Gastrocnemius medialis (tissue), 4 donors: ENCODE measurements around the gene COX8A. TPM values are rescaled to one million over a fixed set of nuclear protein-coding genes. Genes with fewer than 3 reads are reported as not detected.

Experiments used
- ATAC-seq, 2 donors: fragments of 150-250 bp; one replicate each; pipeline ENCODE4 v1.9.1; 2016
- DNase-seq, 2 donors: peaks; one replicate each; pipeline ENCODE4 v3.0.0-alpha.2; 2019
- H3K27ac ChIP-seq, 4 donors: fragments of 200-600 bp; sonication (generic); 1 replicate in 1 of 4; 2 replicates in 3 of 4; pipeline ENCODE4 v1.5.1; 2016 to 2018; ENCODE audit warnings: mild to moderate bottlenecking in 2 of 4, moderate library complexity in 1 of 4
- H3K27me3 ChIP-seq, 3 donors: fragments of 200-600 bp; sonication (generic) in 2 of 3; 1 replicate in 1 of 3; 2 replicates in 2 of 3; pipeline versions ENCODE4 v1.5.1 to v1.6.0; 2016 to 2019; ENCODE audit warnings: mild to moderate bottlenecking in 1 of 3, moderate library complexity in 1 of 3
- H3K36me3 ChIP-seq, 2 donors: fragments of 200-600 bp; sonication (generic) in 1 of 2; one replicate each; pipeline ENCODE4 v1.5.1; 2017 to 2018
- H3K4me1 ChIP-seq, 2 donors: fragments of 200-600 bp; sonication (generic) in 1 of 2; one replicate each; pipeline ENCODE4 v1.5.1; 2016 to 2017; ENCODE audit warnings: mild to moderate bottlenecking in 2 of 2
- H3K4me3 ChIP-seq, 4 donors: fragments of 200-600 bp; sonication (generic) in 3 of 4; 1 replicate in 1 of 4; 2 replicates in 3 of 4; pipeline ENCODE4 v1.5.1; 2016 to 2019; ENCODE audit warnings: mild to moderate bottlenecking in 2 of 4
- H3K9me3 ChIP-seq, 3 donors: fragments of 200-600 bp; sonication (generic) in 2 of 3; 1 replicate in 1 of 3; 2 replicates in 2 of 3; pipeline ENCODE4 v1.5.1; 2016 to 2019
- POLR2A ChIP-seq, 2 donors: fragments of 450-650 bp; IDR thresholded peaks; one replicate each; pipeline ENCODE4 v1.6.1; 2017; ENCODE audit warnings: antibody characterized with exemption in 2 of 2, mild to moderate bottlenecking in 2 of 2, moderate library complexity in 2 of 2
- in situ Hi-C, 4 donors: fragments of 200-750 bp; cut with MboI; loops; one replicate each; pipeline versions ENCODE4 v1.15.0 to v1.8.0; 2017; ENCODE audit warnings: low sequenced_read_pairs in 4 of 4
- intact Hi-C: fragments of 100-400 bp; cut with DNase I; formaldehyde crosslinking; loops from one replicate; pipeline ENCODE4 v1.15.1; 2023; ENCODE audit warnings: low total_unique reads
- total RNA-seq, 4 donors: library from RNA; depleted of rRNA; stranded (reverse); fragments of >200 nt; gene quantifications; one replicate each; pipeline versions ENCODE4 v1.1.0 to v1.2.3, GENCODE V29; 2016
- TF ChIP-seq, protein P1 (sequence below), 5 experiments: fragments of 450-650 bp in 3 of 5; fragments of 200-600 bp in 2 of 5; sonication (generic) in 2 of 5; IDR thresholded peaks in 4 of 5; conservative IDR thresholded peaks in 1 of 5; 1 replicate in 4 of 5; 2 replicates in 1 of 5; pipeline ENCODE4 v1.5.1; 2016 to 2019; ENCODE audit warnings: antibody characterized with exemption in 5 of 5, mild to moderate bottlenecking in 3 of 5, moderate library complexity in 3 of 5

COX8A gene
- total RNA-seq, 4 donors from 2014 or later, result 812 to 1,326 (median 983) TPM

DNA sequence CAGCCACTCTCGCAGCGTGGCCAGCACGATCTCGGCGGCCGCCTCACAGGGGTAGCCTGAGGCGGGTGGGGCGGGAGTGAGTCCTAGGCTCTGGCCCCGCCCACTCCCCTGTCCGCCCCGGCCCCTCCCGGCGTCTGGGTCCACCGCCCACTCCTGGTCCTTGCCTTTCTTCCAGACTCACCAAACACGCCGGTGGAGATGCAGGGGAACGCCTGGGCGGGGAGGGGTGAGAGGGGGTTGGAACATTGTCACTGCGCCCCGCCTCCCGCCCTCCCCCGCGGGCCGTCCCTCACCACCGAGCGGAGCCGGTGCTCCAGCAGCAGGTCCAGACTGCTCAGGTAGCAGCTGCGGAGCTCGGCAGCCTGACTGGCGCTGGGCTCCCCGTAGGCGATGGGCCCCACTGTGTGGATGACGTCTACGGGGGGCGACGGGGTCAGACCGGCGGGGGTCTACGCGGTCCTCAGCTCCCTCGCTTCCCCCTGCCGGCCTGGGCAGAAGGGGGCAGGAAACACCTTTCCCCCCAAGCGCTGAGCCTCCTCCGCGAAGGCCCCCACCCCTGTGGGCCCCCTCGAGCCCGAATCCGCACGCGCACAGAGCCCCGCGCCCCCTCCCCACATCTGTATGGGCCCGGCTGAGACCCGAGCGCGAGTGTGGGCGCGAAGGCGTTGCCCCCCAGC lies 25.1 kb downstream of the COX8A start:
- H3K4me3 ChIP-seq, result peak overlapping the region in 1 of 4 donors; percentile 7
- no peak for DNase-seq
- intact Hi-C loops (loop anchor here (1.0 kb wide), 1 partner anchor 149 kb away; no protein-coding TSS in a partner anchor), in situ Hi-C loops (loop anchor here in 3 of 4 donors (5.0 to 10.0 kb wide), 2 partner anchors 145 to 148 kb away; no protein-coding TSS in a partner anchor)
- H3K9me3 ChIP-seq, result no peaks in the 10 kb centered on the region
- H3K36me3 ChIP-seq, result peaks cover 0 to 29% of the 10 kb centered on the region in 2 donors
- no peak for ATAC-seq
- H3K27ac ChIP-seq, result peak overlapping the region in 1 of 4 donors; percentile 51
- H3K27me3 ChIP-seq, result no peaks in the 10 kb centered on the region
- no peak for TF ChIP-seq POLR2A (IDR thresholded peaks at IDR 0.05)
- TF ChIP-seq, protein P1, sequence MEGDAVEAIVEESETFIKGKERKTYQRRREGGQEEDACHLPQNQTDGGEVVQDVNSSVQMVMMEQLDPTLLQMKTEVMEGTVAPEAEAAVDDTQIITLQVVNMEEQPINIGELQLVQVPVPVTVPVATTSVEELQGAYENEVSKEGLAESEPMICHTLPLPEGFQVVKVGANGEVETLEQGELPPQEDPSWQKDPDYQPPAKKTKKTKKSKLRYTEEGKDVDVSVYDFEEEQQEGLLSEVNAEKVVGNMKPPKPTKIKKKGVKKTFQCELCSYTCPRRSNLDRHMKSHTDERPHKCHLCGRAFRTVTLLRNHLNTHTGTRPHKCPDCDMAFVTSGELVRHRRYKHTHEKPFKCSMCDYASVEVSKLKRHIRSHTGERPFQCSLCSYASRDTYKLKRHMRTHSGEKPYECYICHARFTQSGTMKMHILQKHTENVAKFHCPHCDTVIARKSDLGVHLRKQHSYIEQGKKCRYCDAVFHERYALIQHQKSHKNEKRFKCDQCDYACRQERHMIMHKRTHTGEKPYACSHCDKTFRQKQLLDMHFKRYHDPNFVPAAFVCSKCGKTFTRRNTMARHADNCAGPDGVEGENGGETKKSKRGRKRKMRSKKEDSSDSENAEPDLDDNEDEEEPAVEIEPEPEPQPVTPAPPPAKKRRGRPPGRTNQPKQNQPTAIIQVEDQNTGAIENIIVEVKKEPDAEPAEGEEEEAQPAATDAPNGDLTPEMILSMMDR (IDR thresholded peaks at IDR 0.05 in 4 of 5, conservative IDR thresholded peaks at IDR 0.05 in 1 of 5), result no peak
- H3K4me1 ChIP-seq, result peaks cover 18 to 23% of the 10 kb centered on the region in 2 donors

- H3K36me3 ChIP-seq, result peaks cover 0 to 28% of the 10 kb centered on the region in 2 donors
- intact Hi-C loops (loop anchor here (1.0 kb wide), 1 partner anchor 148 kb away; no protein-coding TSS in a partner anchor), in situ Hi-C loops (loop anchor here in 2 of 4 donors (5.0 kb wide), 1 partner anchor 147 kb away; no protein-coding TSS in a partner anchor)
- H3K27ac ChIP-seq, result peak overlapping the region in 2 of 4 donors; percentile 39 to 51
- H3K27me3 ChIP-seq, result no peaks in the 10 kb centered on the region
- ATAC-seq, result peak; percentile 74 to 78
- DNase-seq, result no peak
- H3K4me1 ChIP-seq, result peaks cover 18 to 23% of the 10 kb centered on the region in 2 donors
- TF ChIP-seq, protein P1 (IDR thresholded peaks at IDR 0.05 in 4 of 5, conservative IDR thresholded peaks at IDR 0.05 in 1 of 5), result peak; percentile 71 to 94 (median 92)
- no peak for TF ChIP-seq POLR2A (IDR thresholded peaks at IDR 0.05)
- no peaks in the 10 kb centered on the region for H3K9me3 ChIP-seq
- peak overlapping the region; percentile 7 to 41 (median 33) for H3K4me3 ChIP-seq
Measured at GRCh38 chr11:64000026-64000739, 25.8 kb downstream of the COX8A start.

DNA sequence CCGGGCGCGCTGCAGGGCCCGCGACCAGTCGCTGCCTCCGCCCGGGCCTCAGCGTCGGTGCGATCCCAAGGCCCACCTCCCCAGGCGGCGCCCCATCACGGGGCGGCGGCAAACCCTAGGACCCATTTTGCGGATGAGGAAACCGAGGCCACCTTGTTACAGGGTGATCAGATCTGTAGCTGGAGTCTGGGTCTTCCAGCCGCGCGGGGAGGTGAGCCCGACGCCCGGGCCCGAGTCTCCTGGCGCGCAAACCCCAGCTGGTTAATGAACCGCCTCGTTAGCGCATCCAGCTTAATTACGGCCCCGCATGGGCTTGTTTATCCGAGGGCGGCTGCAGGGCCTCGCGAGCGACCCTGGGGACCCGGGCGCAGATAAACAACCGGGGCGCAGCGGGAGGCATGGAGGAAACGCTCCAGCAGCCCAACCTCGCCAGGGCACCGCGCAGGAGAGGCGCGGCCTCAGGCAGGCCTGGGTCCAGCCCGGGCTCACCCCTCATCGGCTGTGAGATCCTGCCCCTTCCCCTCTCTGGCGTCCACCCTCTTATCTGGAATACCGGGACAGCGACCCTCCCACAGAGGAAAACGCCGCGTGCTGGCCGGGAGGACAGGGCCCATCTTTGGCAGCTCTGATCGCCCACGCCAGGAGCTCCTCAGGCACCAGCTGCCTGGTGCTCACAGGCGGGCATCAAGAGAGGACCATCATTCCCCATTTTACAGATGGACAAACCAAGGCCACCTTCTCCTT lies 26.5 kb downstream of the COX8A start:
- intact Hi-C loops, result loop anchor here (1.0 kb wide), 1 partner anchor 147 kb away; no protein-coding TSS in a partner anchor
- H3K4me1 ChIP-seq, result peaks cover 18 to 23% of the 10 kb centered on the region in 2 donors
- in situ Hi-C loops, result loop anchor here in 2 of 4 donors (5.0 kb wide), 1 partner anchor 146 kb away; no protein-coding TSS in a partner anchor
- DNase-seq, result no peak
- H3K36me3 ChIP-seq, result peaks cover 0 to 22% of the 10 kb centered on the region in 2 donors
- H3K9me3 ChIP-seq, result no peaks in the 10 kb centered on the region
- TF ChIP-seq, protein P1 (IDR thresholded peaks at IDR 0.05 in 4 of 5, conservative IDR thresholded peaks at IDR 0.05 in 1 of 5), result peak in 3 of 5 experiments; percentile 14 to 48 (median 40)
- no peak for TF ChIP-seq POLR2A (IDR thresholded peaks at IDR 0.05)
- ATAC-seq, result no peak
- H3K27ac ChIP-seq, result peak overlapping the region in 2 of 4 donors; percentile 39 to 46
- no peaks in the 10 kb centered on the region for H3K27me3 ChIP-seq
- peak overlapping the region; percentile 3 to 41 (median 22) for H3K4me3 ChIP-seq
